ENCODE data around the gene SRPRB. TPM values are rescaled to one million over a fixed set of nuclear protein-coding genes. Genes with fewer than 3 reads are reported as not detected.

The SRPRB gene
- total and polyA plus RNA-seq, 9 of the 15 experiments (the other 6 are each of a cell fraction or from before 2014, with no cell fraction given), result 29.5 to 66.0 (median 41.4) TPM

DNA sequence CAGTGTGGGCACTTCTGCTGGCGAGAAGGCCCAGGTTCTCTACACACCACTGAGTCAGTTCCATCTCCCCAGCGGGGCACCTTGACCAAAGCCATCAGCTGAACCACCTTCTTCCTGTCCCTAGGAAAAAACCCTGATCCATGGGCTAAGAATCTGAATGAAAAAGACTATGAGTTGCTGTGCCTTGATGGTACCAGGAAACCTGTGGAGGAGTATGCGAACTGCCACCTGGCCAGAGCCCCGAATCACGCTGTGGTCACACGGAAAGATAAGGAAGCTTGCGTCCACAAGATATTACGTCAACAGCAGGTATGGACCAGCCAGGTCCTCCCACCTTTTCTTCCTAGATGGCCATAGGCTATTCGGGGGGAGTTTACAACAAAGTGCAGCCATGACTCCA lies 30.3 kb upstream of the SRPRB start (continued):
- TF ChIP-seq, protein P1, sequence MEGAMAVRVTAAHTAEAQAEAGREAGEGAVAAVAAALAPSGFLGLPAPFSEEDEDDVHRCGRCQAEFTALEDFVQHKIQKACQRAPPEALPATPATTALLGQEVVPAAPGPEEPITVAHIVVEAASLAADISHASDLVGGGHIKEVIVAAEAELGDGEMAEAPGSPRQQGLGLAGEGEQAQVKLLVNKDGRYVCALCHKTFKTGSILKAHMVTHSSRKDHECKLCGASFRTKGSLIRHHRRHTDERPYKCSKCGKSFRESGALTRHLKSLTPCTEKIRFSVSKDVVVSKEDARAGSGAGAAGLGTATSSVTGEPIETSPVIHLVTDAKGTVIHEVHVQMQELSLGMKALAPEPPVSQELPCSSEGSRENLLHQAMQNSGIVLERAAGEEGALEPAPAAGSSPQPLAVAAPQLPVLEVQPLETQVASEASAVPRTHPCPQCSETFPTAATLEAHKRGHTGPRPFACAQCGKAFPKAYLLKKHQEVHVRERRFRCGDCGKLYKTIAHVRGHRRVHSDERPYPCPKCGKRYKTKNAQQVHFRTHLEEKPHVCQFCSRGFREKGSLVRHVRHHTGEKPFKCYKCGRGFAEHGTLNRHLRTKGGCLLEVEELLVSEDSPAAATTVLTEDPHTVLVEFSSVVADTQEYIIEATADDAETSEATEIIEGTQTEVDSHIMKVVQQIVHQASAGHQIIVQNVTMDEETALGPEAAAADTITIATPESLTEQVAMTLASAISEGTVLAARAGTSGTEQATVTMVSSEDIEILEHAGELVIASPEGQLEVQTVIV (CRISPR knock-in tag; IDR thresholded peaks at IDR 0.05; ENCODE audit: borderline replicate concordance), result no peak
- TF ChIP-seq, protein P2, sequence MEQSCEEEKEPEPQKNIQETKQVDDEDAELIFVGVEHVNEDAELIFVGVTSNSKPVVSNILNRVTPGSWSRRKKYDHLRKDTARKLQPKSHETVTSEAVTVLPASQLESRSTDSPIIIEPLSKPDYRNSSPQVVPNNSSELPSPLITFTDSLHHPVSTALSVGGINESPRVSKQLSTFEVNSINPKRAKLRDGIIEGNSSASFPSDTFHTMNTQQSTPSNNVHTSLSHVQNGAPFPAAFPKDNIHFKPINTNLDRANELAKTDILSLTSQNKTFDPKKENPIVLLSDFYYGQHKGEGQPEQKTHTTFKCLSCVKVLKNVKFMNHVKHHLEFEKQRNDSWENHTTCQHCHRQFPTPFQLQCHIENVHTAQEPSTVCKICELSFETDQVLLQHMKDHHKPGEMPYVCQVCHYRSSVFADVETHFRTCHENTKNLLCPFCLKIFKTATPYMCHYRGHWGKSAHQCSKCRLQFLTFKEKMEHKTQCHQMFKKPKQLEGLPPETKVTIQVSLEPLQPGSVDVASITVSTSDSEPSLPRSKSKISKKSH (CRISPR knock-in tag; IDR thresholded peaks at IDR 0.05), result no peak
- TF ChIP-seq, protein P3, sequence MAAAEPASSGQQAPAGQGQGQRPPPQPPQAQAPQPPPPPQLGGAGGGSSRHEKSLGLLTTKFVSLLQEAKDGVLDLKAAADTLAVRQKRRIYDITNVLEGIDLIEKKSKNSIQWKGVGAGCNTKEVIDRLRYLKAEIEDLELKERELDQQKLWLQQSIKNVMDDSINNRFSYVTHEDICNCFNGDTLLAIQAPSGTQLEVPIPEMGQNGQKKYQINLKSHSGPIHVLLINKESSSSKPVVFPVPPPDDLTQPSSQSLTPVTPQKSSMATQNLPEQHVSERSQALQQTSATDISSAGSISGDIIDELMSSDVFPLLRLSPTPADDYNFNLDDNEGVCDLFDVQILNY (CRISPR knock-in tag; IDR thresholded peaks at IDR 0.05), result no peak
- TF ChIP-seq, protein P4, sequence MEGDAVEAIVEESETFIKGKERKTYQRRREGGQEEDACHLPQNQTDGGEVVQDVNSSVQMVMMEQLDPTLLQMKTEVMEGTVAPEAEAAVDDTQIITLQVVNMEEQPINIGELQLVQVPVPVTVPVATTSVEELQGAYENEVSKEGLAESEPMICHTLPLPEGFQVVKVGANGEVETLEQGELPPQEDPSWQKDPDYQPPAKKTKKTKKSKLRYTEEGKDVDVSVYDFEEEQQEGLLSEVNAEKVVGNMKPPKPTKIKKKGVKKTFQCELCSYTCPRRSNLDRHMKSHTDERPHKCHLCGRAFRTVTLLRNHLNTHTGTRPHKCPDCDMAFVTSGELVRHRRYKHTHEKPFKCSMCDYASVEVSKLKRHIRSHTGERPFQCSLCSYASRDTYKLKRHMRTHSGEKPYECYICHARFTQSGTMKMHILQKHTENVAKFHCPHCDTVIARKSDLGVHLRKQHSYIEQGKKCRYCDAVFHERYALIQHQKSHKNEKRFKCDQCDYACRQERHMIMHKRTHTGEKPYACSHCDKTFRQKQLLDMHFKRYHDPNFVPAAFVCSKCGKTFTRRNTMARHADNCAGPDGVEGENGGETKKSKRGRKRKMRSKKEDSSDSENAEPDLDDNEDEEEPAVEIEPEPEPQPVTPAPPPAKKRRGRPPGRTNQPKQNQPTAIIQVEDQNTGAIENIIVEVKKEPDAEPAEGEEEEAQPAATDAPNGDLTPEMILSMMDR (IDR thresholded peaks at IDR 0.05 in 2 of 3, conservative IDR thresholded peaks at IDR 0.05 in 1 of 3; ENCODE audit: insufficient read depth in 2 of 3, low read depth in 1 of 3, low read length in 3 of 3), result no peak
- TF ChIP-seq POLR2AphosphoS2 (IDR thresholded peaks at IDR 0.05; ENCODE audit: low read length) (no peak), ZC3H4 (CRISPR knock-in tag; IDR thresholded peaks at IDR 0.05; ENCODE audit: borderline replicate concordance) (no peak)
